NCI-H2171 (cell line): ENCODE data around the gene HEATR3.

Experiments
- DNase-seq: peaks from one replicate; lab custom pipeline; 2025; lab: John Stamatoyannopoulos, UW

The HEATR3 gene

GRCh38 chr16:50153596-50154419 lies 88.0 kb downstream of the HEATR3 start:
- DNase-seq: no peak

- no peak for DNase-seq
Measured at GRCh38 chr16:50154420-50154950, 88.7 kb downstream of the HEATR3 start.

- DNase-seq: no peak
Measured at GRCh38 chr16:50155925-50156324, 90.2 kb downstream of the HEATR3 start.
